ENCODE data around the gene GPD1L.

GPD1L gene

GRCh38 chr3:32095431-32095830, 11.0 kb upstream of the GPD1L start:
- TF ChIP-seq, protein P1, sequence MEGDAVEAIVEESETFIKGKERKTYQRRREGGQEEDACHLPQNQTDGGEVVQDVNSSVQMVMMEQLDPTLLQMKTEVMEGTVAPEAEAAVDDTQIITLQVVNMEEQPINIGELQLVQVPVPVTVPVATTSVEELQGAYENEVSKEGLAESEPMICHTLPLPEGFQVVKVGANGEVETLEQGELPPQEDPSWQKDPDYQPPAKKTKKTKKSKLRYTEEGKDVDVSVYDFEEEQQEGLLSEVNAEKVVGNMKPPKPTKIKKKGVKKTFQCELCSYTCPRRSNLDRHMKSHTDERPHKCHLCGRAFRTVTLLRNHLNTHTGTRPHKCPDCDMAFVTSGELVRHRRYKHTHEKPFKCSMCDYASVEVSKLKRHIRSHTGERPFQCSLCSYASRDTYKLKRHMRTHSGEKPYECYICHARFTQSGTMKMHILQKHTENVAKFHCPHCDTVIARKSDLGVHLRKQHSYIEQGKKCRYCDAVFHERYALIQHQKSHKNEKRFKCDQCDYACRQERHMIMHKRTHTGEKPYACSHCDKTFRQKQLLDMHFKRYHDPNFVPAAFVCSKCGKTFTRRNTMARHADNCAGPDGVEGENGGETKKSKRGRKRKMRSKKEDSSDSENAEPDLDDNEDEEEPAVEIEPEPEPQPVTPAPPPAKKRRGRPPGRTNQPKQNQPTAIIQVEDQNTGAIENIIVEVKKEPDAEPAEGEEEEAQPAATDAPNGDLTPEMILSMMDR (IDR thresholded peaks at IDR 0.05): no peak
- no peaks in the 10 kb centered on the region for H3K9me3 ChIP-seq (ENCODE audit: control insufficient read depth, low read length)
- no peaks in the 10 kb centered on the region for H3K27me3 ChIP-seq (ENCODE audit: control insufficient read depth, insufficient read depth, low read length)
- no peak overlapping the region for H2AFZ ChIP-seq
- H3K4me2 ChIP-seq (ENCODE audit: low read length): no peak overlapping the region
- no peak overlapping the region for H3K27ac ChIP-seq
- no peak overlapping the region for H3K9ac ChIP-seq
- H3K4me1 ChIP-seq: no peaks in the 10 kb centered on the region
- no peaks in the 10 kb centered on the region for H3K79me2 ChIP-seq
- H3K4me3 ChIP-seq (ENCODE audit: low read depth, low read length): no peak overlapping the region
- H3K36me3 ChIP-seq (ENCODE audit: control insufficient read depth, insufficient read depth, low read length): no peaks in the 10 kb centered on the region

DNA sequence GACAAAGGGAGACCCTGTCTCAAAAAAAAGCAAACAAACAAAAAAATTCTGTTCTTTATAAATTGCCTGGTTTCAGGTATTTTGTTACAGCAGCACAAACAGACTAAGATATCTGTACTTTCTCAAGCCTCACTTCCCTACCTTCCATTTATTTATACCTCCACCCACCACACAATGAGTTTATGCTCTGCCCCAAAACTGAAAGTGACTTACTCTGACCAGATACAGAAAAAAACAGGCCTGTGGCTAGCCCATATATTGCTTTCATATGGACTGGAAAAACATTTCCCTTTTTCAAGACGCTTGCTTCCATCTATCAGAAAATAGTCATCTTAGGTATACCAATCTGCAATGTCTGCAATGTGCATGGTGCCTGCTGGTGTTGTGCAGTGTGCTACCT, 8.7 kb upstream of the GPD1L start:
- H3K79me2 ChIP-seq: no peaks in the 10 kb centered on the region
- H3K4me2 ChIP-seq (ENCODE audit: low read length): no peak overlapping the region
- H3K27ac ChIP-seq: no peak overlapping the region
- H3K36me3 ChIP-seq (ENCODE audit: control insufficient read depth, insufficient read depth, low read length): no peaks in the 10 kb centered on the region
- H3K27me3 ChIP-seq (ENCODE audit: control insufficient read depth, insufficient read depth, low read length): no peaks in the 10 kb centered on the region
- H3K9me3 ChIP-seq (ENCODE audit: control insufficient read depth, low read length): no peaks in the 10 kb centered on the region
- no peak overlapping the region for H3K4me3 ChIP-seq (ENCODE audit: low read depth, low read length)
- no peak overlapping the region for H3K9ac ChIP-seq
- TF ChIP-seq, protein P1 (IDR thresholded peaks at IDR 0.05): no peak
- H2AFZ ChIP-seq: no peak overlapping the region
- no peaks in the 10 kb centered on the region for H3K4me1 ChIP-seq

DNA sequence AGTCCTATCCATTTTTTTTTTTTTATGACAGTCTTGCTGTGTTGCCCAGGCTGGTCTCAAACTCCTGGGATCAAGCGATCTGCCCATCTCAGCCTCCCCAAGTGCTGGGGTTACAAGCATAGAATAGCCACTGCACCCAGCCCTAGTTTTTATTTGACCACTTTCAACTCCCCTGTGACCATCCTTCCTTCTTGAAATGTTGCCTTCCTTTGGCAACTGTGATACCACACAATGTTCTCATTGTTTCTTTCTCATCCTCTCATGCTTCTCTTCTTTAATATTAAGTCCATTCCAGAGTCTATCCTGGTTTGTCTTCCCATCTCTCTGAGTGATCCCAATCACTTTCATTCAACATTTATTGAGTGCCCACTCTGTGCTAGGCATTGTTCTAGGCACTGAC, 7.9 kb upstream of the GPD1L start:
- Histone ChIP-seq H3K27ac (no peak overlapping the region), H3K4me3 (ENCODE audit: low read depth, low read length) (no peak overlapping the region), H3K27me3 (ENCODE audit: control insufficient read depth, insufficient read depth, low read length) (no peaks in the 10 kb centered on the region), H2AFZ (no peak overlapping the region), H3K9me3 (ENCODE audit: control insufficient read depth, low read length) (no peaks in the 10 kb centered on the region), H3K4me1 (no peaks in the 10 kb centered on the region), H3K36me3 (ENCODE audit: control insufficient read depth, insufficient read depth, low read length) (no peaks in the 10 kb centered on the region), H3K9ac (no peak overlapping the region), H3K4me2 (ENCODE audit: low read length) (no peak overlapping the region), H3K79me2 (no peaks in the 10 kb centered on the region)
- TF ChIP-seq, protein P1 (IDR thresholded peaks at IDR 0.05): no peak

DNA sequence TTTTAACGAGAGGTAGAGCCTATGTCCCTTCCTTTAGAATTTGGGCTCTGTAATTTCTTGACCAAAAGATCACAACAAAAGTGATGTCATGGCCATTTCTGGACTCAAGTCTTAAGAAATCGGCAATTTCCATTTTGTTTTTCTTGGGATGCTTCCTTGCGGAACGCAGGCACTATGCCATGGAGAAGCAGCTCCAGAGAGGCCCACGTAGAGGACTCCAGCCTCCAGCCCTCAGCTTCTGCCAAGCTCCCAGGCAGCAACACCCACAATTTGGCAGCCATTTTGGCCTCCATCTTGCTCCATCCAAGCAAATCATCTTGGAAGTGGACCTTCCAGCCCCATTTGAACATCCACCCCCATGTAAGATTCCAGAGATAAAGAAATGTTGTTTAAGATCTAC, 6.0 kb upstream of the GPD1L start:
- Histone ChIP-seq H3K36me3 (ENCODE audit: control insufficient read depth, insufficient read depth, low read length) (no peaks in the 10 kb centered on the region), H3K4me1 (no peaks in the 10 kb centered on the region), H3K9me3 (ENCODE audit: control insufficient read depth, low read length) (no peaks in the 10 kb centered on the region), H3K79me2 (no peaks in the 10 kb centered on the region), H2AFZ (peak overlapping the region; percentile 47), H3K27ac (no peak overlapping the region), H3K27me3 (ENCODE audit: control insufficient read depth, insufficient read depth, low read length) (no peaks in the 10 kb centered on the region), H3K9ac (no peak overlapping the region), H3K4me3 (ENCODE audit: low read depth, low read length) (no peak overlapping the region), H3K4me2 (ENCODE audit: low read length) (no peak overlapping the region)
- TF ChIP-seq, protein P1 (IDR thresholded peaks at IDR 0.05): no peak

GRCh38 chr3:32102289-32102688, 4.1 kb upstream of the GPD1L start:
- TF ChIP-seq, protein P1 (IDR thresholded peaks at IDR 0.05): no peak
- Histone ChIP-seq H3K36me3 (ENCODE audit: control insufficient read depth, insufficient read depth, low read length) (no peaks in the 10 kb centered on the region), H3K4me1 (peaks cover 5% of the 10 kb centered on the region), H3K9ac (no peak overlapping the region), H3K9me3 (ENCODE audit: control insufficient read depth, low read length) (no peaks in the 10 kb centered on the region), H3K4me2 (ENCODE audit: low read length) (no peak overlapping the region), H2AFZ (no peak overlapping the region), H3K4me3 (ENCODE audit: low read depth, low read length) (no peak overlapping the region), H3K27ac (no peak overlapping the region), H3K79me2 (no peaks in the 10 kb centered on the region), H3K27me3 (ENCODE audit: control insufficient read depth, insufficient read depth, low read length) (no peaks in the 10 kb centered on the region)

All from parathyroid adenoma (tissue), 2 donors.